ENCODE data around the gene DLX1.

The DLX1 gene

GRCh38 chr2:172096626-172097547 lies 11.6 kb downstream of the DLX1 start (continued):
- TF ChIP-seq ZNF585B (tag by site-specific recombination; IDR thresholded peaks at IDR 0.05) (no peak), ZNF692 (tag by site-specific recombination; IDR thresholded peaks at IDR 0.05) (peak; percentile 85), ZBTB7A (tag by site-specific recombination; IDR thresholded peaks at IDR 0.05; ENCODE audit: low read depth) (no peak), ZNF837 (tag by site-specific recombination; IDR thresholded peaks at IDR 0.05) (no peak), ZFP69B (tag by site-specific recombination; IDR thresholded peaks at IDR 0.05) (peak; percentile 75), ZNF707 (tag by site-specific recombination; IDR thresholded peaks at IDR 0.05) (no peak), ZNF302 (tag by site-specific recombination; IDR thresholded peaks at IDR 0.05; ENCODE audit: low read depth) (no peak), MZF1 (tag by site-specific recombination; IDR thresholded peaks at IDR 0.05; ENCODE audit: borderline replicate concordance) (peak; percentile 37; the same call in 1 of the 2 replicates), ZBTB8A (tag by site-specific recombination; IDR thresholded peaks at IDR 0.05) (peak; percentile 98), KLF9 (tag by site-specific recombination; IDR thresholded peaks at IDR 0.05; ENCODE audit: low read depth) (peak; percentile 91), ZNF24 (tag by site-specific recombination; IDR thresholded peaks at IDR 0.05) (peak; percentile 84; the same call in 1 of the 2 replicates), ZNF658 (tag by site-specific recombination; IDR thresholded peaks at IDR 0.05) (no peak), BCL11A (tag by site-specific recombination; IDR thresholded peaks at IDR 0.05; ENCODE audit: low read depth) (peak; percentile 49; the same call in 1 of the 2 replicates), ZNF311 (tag by site-specific recombination; IDR thresholded peaks at IDR 0.05; ENCODE audit: borderline replicate concordance) (no peak), ZSCAN16 (tag by site-specific recombination; IDR thresholded peaks at IDR 0.05) (no peak), ZNF26 (tag by site-specific recombination; IDR thresholded peaks at IDR 0.05) (no peak), ZNF561 (tag by site-specific recombination; IDR thresholded peaks at IDR 0.05; ENCODE audit: borderline replicate concordance) (0 out of 2 replicates have a peak, but pooled peaks have one; percentile 18), ZNF776 (tag by site-specific recombination; IDR thresholded peaks at IDR 0.05; ENCODE audit: borderline replicate concordance) (no peak), ZNF112 (tag by site-specific recombination; IDR thresholded peaks at IDR 0.05) (no peak), ZNF571 (tag by site-specific recombination; IDR thresholded peaks at IDR 0.05) (no peak), ZSCAN5A (tag by site-specific recombination; IDR thresholded peaks at IDR 0.05) (no peak), ZNF18 (tag by site-specific recombination; IDR thresholded peaks at IDR 0.05) (no peak), ZNF398 (tag by site-specific recombination; IDR thresholded peaks at IDR 0.05) (peak; percentile 91), ZNF843 (tag by site-specific recombination; IDR thresholded peaks at IDR 0.05) (peak; percentile 87; the same call in 1 of the 2 replicates), ZXDB (tag by site-specific recombination; IDR thresholded peaks at IDR 0.05) (peak; percentile 87), ZNF76 (tag by site-specific recombination; IDR thresholded peaks at IDR 0.05; ENCODE audit: borderline replicate concordance, low read depth) (no peak; the same call in 1 of the 2 replicates), ZNF133 (tag by site-specific recombination; IDR thresholded peaks at IDR 0.05) (no peak), ZBTB20 (tag by site-specific recombination; IDR thresholded peaks at IDR 0.05) (peak; percentile 92), SETDB1 (IDR thresholded peaks at IDR 0.05; ENCODE audit: insufficient read length, low read length) (no peak)
- TF ChIP-seq, protein P1, sequence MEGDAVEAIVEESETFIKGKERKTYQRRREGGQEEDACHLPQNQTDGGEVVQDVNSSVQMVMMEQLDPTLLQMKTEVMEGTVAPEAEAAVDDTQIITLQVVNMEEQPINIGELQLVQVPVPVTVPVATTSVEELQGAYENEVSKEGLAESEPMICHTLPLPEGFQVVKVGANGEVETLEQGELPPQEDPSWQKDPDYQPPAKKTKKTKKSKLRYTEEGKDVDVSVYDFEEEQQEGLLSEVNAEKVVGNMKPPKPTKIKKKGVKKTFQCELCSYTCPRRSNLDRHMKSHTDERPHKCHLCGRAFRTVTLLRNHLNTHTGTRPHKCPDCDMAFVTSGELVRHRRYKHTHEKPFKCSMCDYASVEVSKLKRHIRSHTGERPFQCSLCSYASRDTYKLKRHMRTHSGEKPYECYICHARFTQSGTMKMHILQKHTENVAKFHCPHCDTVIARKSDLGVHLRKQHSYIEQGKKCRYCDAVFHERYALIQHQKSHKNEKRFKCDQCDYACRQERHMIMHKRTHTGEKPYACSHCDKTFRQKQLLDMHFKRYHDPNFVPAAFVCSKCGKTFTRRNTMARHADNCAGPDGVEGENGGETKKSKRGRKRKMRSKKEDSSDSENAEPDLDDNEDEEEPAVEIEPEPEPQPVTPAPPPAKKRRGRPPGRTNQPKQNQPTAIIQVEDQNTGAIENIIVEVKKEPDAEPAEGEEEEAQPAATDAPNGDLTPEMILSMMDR (tag by site-specific recombination; IDR thresholded peaks at IDR 0.05) = no peak; the same call in none of the 2 replicates
